HepG2 (cell line): Measurements from ENCODE around the gene TSSK3. TPM values are rescaled to one million over a fixed set of nuclear protein-coding genes. Genes with fewer than 3 reads are reported as not detected.
A peak's percentile ranks its signal among the peaks of the same experiment; 100 is the strongest.

Source experiments
- AGO2 ChIP-seq: fragments of 200-400 bp; formaldehyde crosslinking; optimal IDR thresholded peaks from 2 replicates; pipeline ENCODE3; 2017; ENCODE audit warnings: mild to moderate bottlenecking, low read depth, low read length, moderate library complexity
- CHCHD3 ChIP-seq: sonication (generic); formaldehyde crosslinking; IDR thresholded peaks from 2 replicates; pipeline ENCODE4 v1.8.0; 2022; ENCODE audit warnings: mild to moderate bottlenecking, missing genetic modification reagents, moderate library complexity
- ETV6 ChIP-seq: sonication (generic); formaldehyde crosslinking; conservative IDR thresholded peaks from 2 replicates; pipeline ENCODE4 v1.4.0; 2020; ENCODE audit warnings: missing genetic modification reagents
- EZH2 ChIP-seq: conservative IDR thresholded peaks from 2 replicates; pipeline ENCODE4 v1.6.1; 2012; ENCODE audit warnings: mild to moderate bottlenecking, low read depth, low read length, moderate library complexity
- KLF6 ChIP-seq: IDR thresholded peaks from 2 replicates; pipeline ENCODE4 v1.8.0; 2016; ENCODE audit warnings: missing biosample characterization, missing genetic modification reagents
- KLF9 ChIP-seq: IDR thresholded peaks from 2 replicates; pipeline ENCODE4 v1.6.1; 2016; ENCODE audit warnings: low read depth
- MBD4 ChIP-seq: IDR thresholded peaks from 2 replicates; pipeline ENCODE4 v1.6.1; 2012; ENCODE audit warnings: low read length, inconsistent platforms, borderline replicate concordance
- ZBTB38 ChIP-seq: sonication (generic); formaldehyde crosslinking; IDR thresholded peaks from 2 replicates; pipeline ENCODE4 v1.5.1; 2020; ENCODE audit warnings: mild to moderate bottlenecking, missing genetic modification reagents
- ZFP90 ChIP-seq: sonication (generic); formaldehyde crosslinking; IDR thresholded peaks from 2 replicates; pipeline ENCODE4 v1.8.0; 2022; ENCODE audit warnings: missing genetic modification reagents, mild to moderate bottlenecking, inconsistent platforms, borderline replicate concordance
- ZNF441 ChIP-seq: sonication (generic); formaldehyde crosslinking; IDR thresholded peaks from 2 replicates; pipeline ENCODE4 v1.7.0; 2021; ENCODE audit warnings: missing genetic modification reagents, borderline replicate concordance
- ZNF766 ChIP-seq: sonication (generic); formaldehyde crosslinking; IDR thresholded peaks from 2 replicates; pipeline ENCODE4 v1.5.0; 2020; ENCODE audit warnings: missing genetic modification reagents, borderline replicate concordance
- polyA plus RNA-seq, 8 experiments: library from polyadenylated mRNA; depleted of rRNA in 3 of 8; stranded (reverse) in 7 of 8; unstranded in 1 of 8; fragments of >200 nt; fragmentation: Illumina TruSeq in 4 of 8; extraction: Trizol in 4 of 8; gene quantifications; 2 replicates each; pipeline versions ENCODE4 v1.2.1 to v1.2.3, GENCODE V29; 2011 to 2016; ENCODE audit warnings: low read depth in 4 of 8, missing spikeins in 1 of 8, mixed read lengths in 1 of 8; ENCODE audit not compliant: insufficient read depth in 1 of 8
- total RNA-seq, 5 experiments: library from RNA; depleted of rRNA; stranded (reverse); fragments of >200 nt; fragmentation: Illumina TruSeq; extraction: Trizol; gene quantifications; 2 replicates each; pipeline ENCODE4 v1.2.3, GENCODE V29; 2016; ENCODE audit warnings: low read depth in 1 of 5
- TF ChIP-seq, protein P1 (sequence below): sonication (generic); formaldehyde crosslinking; IDR thresholded peaks from 2 replicates; pipeline ENCODE4 v1.9.0; 2022; ENCODE audit warnings: missing genetic modification reagents, mild to moderate bottlenecking, borderline replicate concordance
- TF ChIP-seq, protein P2 (sequence below): sonication (generic); formaldehyde crosslinking; IDR thresholded peaks from 2 replicates; pipeline ENCODE4 v1.4.0; 2020; ENCODE audit warnings: missing genetic modification reagents
- TF ChIP-seq, protein P3 (sequence below): sonication (generic); formaldehyde crosslinking; IDR thresholded peaks from 2 replicates; pipeline ENCODE4 v1.5.0; 2020; ENCODE audit warnings: mild to moderate bottlenecking, missing genetic modification reagents, borderline replicate concordance
- TF ChIP-seq, protein P4 (sequence below): sonication (generic); formaldehyde crosslinking; IDR thresholded peaks from 2 replicates; pipeline ENCODE4 v1.5.0; 2020; ENCODE audit warnings: missing genetic modification reagents

Gene TSSK3
- total and polyA plus RNA-seq, 2 of the 13 experiments (the other 11 are each of a cell fraction or from before 2014, with no cell fraction given): 1.0 to 1.1 TPM

DNA sequence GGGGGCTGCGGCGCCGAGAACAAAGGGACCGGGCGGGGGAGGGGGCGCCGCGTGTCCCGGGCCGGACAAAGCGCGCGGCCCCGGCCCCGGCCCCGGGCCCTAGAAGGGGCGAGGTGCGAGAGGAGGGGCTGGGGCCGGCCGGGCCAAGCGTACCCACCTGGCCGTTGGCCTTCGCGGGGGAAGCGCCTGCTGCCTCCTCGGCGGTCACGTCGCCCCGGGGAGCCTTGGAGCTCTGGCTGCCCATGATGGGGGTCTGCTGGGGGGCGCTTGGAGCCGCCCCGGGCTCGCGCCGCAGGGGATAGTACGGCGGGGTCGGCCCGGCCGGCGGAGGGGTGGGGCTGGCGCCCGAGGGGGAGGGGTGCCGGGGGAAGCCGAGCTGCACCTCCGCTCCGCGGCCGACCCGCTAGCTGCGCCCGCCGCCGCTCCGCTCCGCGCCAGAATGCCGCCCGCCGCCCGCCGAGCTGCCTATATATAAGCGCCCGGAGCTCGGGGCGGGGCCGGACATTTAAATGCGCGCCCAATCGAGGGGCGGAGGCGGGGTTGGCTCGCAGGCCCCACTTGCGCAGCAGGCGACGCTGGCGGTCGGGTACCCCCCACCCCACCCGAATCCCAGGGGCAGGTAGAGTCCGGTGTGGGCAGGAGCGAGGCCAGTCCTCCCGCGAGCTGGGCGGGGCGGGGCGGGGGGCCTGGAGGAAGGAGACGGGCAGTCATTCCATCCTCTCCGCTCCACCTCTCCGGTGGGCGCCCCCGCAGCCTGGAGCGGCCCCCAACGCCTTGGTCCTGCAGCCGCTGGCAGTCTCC, 26.3 kb upstream of the TSSK3 start, which contains the start of gene MARCKSL1 (continued):
- TF ChIP-seq, protein P1, sequence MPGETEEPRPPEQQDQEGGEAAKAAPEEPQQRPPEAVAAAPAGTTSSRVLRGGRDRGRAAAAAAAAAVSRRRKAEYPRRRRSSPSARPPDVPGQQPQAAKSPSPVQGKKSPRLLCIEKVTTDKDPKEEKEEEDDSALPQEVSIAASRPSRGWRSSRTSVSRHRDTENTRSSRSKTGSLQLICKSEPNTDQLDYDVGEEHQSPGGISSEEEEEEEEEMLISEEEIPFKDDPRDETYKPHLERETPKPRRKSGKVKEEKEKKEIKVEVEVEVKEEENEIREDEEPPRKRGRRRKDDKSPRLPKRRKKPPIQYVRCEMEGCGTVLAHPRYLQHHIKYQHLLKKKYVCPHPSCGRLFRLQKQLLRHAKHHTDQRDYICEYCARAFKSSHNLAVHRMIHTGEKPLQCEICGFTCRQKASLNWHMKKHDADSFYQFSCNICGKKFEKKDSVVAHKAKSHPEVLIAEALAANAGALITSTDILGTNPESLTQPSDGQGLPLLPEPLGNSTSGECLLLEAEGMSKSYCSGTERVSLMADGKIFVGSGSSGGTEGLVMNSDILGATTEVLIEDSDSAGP (CRISPR knock-in tag): peak; percentile 61; the same call in 1 of the 2 replicates
- TF ChIP-seq, protein P2, sequence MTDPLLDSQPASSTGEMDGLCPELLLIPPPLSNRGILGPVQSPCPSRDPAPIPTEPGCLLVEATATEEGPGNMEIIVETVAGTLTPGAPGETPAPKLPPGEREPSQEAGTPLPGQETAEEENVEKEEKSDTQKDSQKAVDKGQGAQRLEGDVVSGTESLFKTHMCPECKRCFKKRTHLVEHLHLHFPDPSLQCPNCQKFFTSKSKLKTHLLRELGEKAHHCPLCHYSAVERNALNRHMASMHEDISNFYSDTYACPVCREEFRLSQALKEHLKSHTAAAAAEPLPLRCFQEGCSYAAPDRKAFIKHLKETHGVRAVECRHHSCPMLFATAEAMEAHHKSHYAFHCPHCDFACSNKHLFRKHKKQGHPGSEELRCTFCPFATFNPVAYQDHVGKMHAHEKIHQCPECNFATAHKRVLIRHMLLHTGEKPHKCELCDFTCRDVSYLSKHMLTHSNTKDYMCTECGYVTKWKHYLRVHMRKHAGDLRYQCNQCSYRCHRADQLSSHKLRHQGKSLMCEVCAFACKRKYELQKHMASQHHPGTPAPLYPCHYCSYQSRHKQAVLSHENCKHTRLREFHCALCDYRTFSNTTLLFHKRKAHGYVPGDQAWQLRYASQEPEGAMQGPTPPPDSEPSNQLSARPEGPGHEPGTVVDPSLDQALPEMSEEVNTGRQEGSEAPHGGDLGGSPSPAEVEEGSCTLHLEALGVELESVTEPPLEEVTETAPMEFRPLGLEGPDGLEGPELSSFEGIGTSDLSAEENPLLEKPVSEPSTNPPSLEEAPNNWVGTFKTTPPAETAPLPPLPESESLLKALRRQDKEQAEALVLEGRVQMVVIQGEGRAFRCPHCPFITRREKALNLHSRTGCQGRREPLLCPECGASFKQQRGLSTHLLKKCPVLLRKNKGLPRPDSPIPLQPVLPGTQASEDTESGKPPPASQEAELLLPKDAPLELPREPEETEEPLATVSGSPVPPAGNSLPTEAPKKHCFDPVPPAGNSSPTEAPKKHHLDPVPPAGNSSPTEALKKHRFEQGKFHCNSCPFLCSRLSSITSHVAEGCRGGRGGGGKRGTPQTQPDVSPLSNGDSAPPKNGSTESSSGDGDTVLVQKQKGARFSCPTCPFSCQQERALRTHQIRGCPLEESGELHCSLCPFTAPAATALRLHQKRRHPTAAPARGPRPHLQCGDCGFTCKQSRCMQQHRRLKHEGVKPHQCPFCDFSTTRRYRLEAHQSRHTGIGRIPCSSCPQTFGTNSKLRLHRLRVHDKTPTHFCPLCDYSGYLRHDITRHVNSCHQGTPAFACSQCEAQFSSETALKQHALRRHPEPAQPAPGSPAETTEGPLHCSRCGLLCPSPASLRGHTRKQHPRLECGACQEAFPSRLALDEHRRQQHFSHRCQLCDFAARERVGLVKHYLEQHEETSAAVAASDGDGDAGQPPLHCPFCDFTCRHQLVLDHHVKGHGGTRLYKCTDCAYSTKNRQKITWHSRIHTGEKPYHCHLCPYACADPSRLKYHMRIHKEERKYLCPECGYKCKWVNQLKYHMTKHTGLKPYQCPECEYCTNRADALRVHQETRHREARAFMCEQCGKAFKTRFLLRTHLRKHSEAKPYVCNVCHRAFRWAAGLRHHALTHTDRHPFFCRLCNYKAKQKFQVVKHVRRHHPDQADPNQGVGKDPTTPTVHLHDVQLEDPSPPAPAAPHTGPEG: no peak
- TF ChIP-seq CHCHD3 (CRISPR knock-in tag) (no peak), ETV6 (CRISPR knock-in tag) (no peak), MBD4 (no peak), ZFP90 (0 out of 2 replicates have a peak, but pooled peaks have one; percentile 65), KLF6 (CRISPR knock-in tag) (peak; percentile 85), EZH2 (no peak), KLF9 (no peak), AGO2 (no peak), ZNF441 (CRISPR knock-in tag) (peak; percentile 43; the same call in 1 of the 2 replicates), ZBTB38 (CRISPR knock-in tag) (peak; percentile 51; the same call in 1 of the 2 replicates), ZNF766 (0 out of 2 replicates have a peak, but pooled peaks have one; percentile 24)
- TF ChIP-seq, protein P3, sequence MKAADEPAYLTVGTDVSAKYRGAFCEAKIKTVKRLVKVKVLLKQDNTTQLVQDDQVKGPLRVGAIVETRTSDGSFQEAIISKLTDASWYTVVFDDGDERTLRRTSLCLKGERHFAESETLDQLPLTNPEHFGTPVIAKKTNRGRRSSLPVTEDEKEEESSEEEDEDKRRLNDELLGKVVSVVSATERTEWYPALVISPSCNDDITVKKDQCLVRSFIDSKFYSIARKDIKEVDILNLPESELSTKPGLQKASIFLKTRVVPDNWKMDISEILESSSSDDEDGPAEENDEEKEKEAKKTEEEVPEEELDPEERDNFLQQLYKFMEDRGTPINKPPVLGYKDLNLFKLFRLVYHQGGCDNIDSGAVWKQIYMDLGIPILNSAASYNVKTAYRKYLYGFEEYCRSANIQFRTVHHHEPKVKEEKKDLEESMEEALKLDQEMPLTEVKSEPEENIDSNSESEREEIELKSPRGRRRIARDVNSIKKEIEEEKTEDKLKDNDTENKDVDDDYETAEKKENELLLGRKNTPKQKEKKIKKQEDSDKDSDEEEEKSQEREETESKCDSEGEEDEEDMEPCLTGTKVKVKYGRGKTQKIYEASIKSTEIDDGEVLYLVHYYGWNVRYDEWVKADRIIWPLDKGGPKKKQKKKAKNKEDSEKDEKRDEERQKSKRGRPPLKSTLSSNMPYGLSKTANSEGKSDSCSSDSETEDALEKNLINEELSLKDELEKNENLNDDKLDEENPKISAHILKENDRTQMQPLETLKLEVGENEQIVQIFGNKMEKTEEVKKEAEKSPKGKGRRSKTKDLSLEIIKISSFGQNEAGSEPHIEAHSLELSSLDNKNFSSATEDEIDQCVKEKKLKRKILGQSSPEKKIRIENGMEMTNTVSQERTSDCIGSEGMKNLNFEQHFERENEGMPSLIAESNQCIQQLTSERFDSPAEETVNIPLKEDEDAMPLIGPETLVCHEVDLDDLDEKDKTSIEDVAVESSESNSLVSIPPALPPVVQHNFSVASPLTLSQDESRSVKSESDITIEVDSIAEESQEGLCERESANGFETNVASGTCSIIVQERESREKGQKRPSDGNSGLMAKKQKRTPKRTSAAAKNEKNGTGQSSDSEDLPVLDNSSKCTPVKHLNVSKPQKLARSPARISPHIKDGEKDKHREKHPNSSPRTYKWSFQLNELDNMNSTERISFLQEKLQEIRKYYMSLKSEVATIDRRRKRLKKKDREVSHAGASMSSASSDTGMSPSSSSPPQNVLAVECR (CRISPR knock-in tag): peak; percentile 73; the same call in 1 of the 2 replicates
- TF ChIP-seq, protein P4, sequence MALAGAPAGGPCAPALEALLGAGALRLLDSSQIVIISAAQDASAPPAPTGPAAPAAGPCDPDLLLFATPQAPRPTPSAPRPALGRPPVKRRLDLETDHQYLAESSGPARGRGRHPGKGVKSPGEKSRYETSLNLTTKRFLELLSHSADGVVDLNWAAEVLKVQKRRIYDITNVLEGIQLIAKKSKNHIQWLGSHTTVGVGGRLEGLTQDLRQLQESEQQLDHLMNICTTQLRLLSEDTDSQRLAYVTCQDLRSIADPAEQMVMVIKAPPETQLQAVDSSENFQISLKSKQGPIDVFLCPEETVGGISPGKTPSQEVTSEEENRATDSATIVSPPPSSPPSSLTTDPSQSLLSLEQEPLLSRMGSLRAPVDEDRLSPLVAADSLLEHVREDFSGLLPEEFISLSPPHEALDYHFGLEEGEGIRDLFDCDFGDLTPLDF (CRISPR knock-in tag): peak; percentile 41
